Mucosa of stomach (tissue), 1 donor: ENCODE data around the gene YIPF5.

Experiments used
- H3K27me3 ChIP-seq: one replicate; pipeline ENCODE4 v1.7.0; 2013; ENCODE audit warnings: mild to moderate bottlenecking, low read length; ENCODE audit not compliant: control insufficient read depth, insufficient read depth
- H3K36me3 ChIP-seq: one replicate; pipeline ENCODE4 v1.7.0; 2013; ENCODE audit warnings: low read length; ENCODE audit not compliant: control insufficient read depth, insufficient read depth
- H3K4me1 ChIP-seq: one replicate; pipeline ENCODE4 v1.7.0; 2013; ENCODE audit warnings: mild to moderate bottlenecking, low read length; ENCODE audit not compliant: control insufficient read depth, insufficient read depth
- H3K4me3 ChIP-seq: one replicate; pipeline ENCODE4 v1.7.0; 2013; ENCODE audit warnings: low read length
- H3K9ac ChIP-seq: one replicate; pipeline ENCODE4 v1.7.0; 2013; ENCODE audit warnings: mild to moderate bottlenecking, low read length, moderate library complexity
- H3K9me3 ChIP-seq: one replicate; pipeline ENCODE4 v1.7.0; 2013; ENCODE audit warnings: mild to moderate bottlenecking, low read length, moderate library complexity; ENCODE audit not compliant: control insufficient read depth
- donor health status: Pancreatic carcinoma.

Gene YIPF5

GRCh38 chr5:144135113-144135762 is 35.2 kb downstream of the YIPF5 start:
- Histone ChIP-seq H3K4me3 (no peak overlapping the region), H3K4me1 (no peaks in the 10 kb centered on the region), H3K36me3 (no peaks in the 10 kb centered on the region), H3K9ac (no peak overlapping the region), H3K27me3 (no peaks in the 10 kb centered on the region), H3K9me3 (no peaks in the 10 kb centered on the region)

DNA sequence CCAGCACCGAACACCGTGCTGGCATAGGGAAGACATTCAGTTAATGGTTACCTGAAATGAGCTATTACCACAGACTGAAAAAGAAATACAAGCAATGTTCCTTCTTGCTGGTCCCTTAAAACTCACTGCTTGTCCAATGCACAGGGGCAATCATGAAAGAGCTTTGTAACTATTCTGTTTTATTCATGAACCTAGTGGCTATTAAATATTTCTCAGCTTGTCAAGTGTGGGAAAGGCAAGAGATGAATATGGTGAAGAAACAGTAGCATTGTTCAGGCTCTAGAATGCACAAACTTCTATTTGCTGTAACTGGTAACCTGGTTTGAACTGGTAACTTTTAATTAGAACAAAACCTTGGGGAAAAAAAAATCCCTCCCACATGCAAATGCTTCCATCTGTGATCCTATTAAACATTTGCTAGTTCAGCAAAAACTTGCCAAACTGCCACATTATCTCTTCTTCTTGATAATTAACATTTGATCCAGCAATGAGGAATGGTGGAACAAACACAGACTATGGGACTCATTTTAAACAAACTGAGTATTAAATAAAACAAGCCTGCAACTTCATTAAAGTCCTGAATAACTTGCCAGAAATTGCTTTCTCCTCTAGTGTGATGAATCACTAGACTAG is 36.1 kb downstream of the YIPF5 start:
- Histone ChIP-seq H3K9me3 (no peaks in the 10 kb centered on the region), H3K36me3 (no peaks in the 10 kb centered on the region), H3K4me3 (no peak overlapping the region), H3K9ac (no peak overlapping the region), H3K27me3 (no peaks in the 10 kb centered on the region), H3K4me1 (no peaks in the 10 kb centered on the region)

DNA sequence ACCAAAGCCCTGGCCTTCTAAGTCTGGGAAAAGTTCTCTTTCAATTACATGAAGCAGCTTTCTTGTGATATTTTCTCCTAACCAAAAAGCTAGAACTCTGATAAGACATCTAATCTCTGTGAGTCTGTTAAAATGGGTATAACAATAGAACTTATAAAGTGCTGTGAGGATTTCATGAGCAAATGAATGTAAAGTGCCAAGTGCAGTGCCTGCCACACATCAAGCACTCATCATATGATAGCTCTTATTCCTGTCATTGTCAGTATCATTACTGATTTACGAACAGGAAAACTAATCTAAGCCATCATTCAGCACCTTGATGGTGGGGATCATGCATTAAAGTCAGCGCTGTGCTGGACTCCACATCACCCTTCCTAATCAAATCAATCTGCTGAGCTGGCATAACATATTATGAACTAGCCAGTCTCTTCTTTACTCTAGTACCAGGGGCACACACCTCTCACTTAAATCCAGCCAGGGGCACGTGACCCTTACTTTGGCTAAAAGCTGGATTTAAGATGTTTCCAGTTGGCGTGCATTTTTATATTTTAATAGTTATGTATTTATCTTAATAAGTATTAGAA is 37.3 kb downstream of the YIPF5 start:
- no peaks in the 10 kb centered on the region for H3K27me3 ChIP-seq

GRCh38 chr5:144131261-144131660 is 39.2 kb downstream of the YIPF5 start:
- no peaks in the 10 kb centered on the region for H3K9me3 ChIP-seq
- H3K4me1 ChIP-seq, result no peaks in the 10 kb centered on the region

More for the DNA sequence above, 37.3 kb downstream of the YIPF5 start:
- Histone ChIP-seq H3K4me1 (no peaks in the 10 kb centered on the region), H3K9me3 (no peaks in the 10 kb centered on the region), H3K4me3 (no peak overlapping the region), H3K36me3 (no peaks in the 10 kb centered on the region), H3K9ac (no peak overlapping the region)

GRCh38 chr5:144130306-144130705 is 40.2 kb downstream of the YIPF5 start:
- no peak overlapping the region for H3K9ac ChIP-seq
- no peaks in the 10 kb centered on the region for H3K9me3 ChIP-seq
- no peaks in the 10 kb centered on the region for H3K27me3 ChIP-seq
- H3K36me3 ChIP-seq, result no peaks in the 10 kb centered on the region
- H3K4me1 ChIP-seq, result no peaks in the 10 kb centered on the region
- no peak overlapping the region for H3K4me3 ChIP-seq

More at GRCh38 chr5:144131261-144131660, 39.2 kb downstream of the YIPF5 start:
- no peaks in the 10 kb centered on the region for H3K36me3 ChIP-seq
- H3K4me3 ChIP-seq, result no peak overlapping the region
- H3K9ac ChIP-seq, result no peak overlapping the region
- no peaks in the 10 kb centered on the region for H3K27me3 ChIP-seq

GRCh38 chr5:144128844-144129243 is 41.6 kb downstream of the YIPF5 start:
- Histone ChIP-seq H3K36me3 (no peaks in the 10 kb centered on the region), H3K4me3 (no peak overlapping the region), H3K27me3 (no peaks in the 10 kb centered on the region), H3K9me3 (no peaks in the 10 kb centered on the region), H3K9ac (no peak overlapping the region), H3K4me1 (no peaks in the 10 kb centered on the region)

DNA sequence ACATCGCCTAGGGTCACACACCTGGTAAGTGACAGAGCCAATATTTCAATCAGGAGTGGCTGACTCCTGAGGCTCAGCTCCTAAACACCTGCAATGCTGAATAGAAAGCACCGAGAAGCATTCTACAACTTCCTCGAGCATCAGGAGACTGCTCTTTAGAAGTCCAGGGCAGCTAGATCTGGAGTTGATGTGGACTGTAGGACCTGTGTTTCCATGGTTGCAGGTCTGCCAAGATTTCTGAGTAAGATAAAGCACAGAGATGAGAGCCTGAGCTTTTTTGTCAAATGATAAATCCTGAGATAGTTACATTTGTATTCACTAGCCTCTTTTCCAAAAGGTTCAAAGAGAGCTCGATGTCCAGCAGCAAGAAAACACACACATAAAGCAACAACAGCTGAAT is 43.8 kb downstream of the YIPF5 start:
- H3K4me3 ChIP-seq, result no peak overlapping the region
- no peaks in the 10 kb centered on the region for H3K4me1 ChIP-seq
- H3K9me3 ChIP-seq, result no peaks in the 10 kb centered on the region
- H3K36me3 ChIP-seq, result no peaks in the 10 kb centered on the region
- no peak overlapping the region for H3K9ac ChIP-seq
- no peaks in the 10 kb centered on the region for H3K27me3 ChIP-seq

DNA sequence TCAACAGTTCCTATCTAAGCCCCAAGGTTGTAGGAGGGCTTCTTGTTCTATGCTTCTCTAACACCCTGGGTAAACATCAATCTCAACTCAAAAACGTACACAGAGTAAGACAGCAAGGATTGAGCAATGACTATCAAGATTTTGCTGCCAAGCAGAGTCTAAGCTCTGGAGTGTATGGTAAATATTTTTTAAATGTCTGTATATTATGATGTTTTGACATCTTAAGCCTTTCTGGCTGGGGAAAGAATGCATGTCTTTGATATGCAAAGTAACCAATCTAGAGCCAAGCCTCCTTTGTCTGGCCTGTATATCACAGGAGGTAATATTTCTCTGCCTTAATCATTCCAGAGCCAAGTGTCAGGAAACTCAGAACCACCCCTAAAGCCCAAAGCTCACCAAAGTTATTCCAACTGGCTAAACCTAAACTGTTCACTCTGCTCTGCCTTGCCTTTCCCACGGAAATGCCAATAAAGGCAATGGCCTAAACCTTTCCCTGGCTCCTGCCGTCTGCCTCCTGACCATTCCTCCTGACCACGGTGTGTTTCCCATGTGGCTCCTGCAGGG is 45.2 kb downstream of the YIPF5 start:
- no peaks in the 10 kb centered on the region for H3K9me3 ChIP-seq
- no peaks in the 10 kb centered on the region for H3K27me3 ChIP-seq
- H3K9ac ChIP-seq, result no peak overlapping the region
- H3K4me1 ChIP-seq, result no peaks in the 10 kb centered on the region
- no peaks in the 10 kb centered on the region for H3K36me3 ChIP-seq
- H3K4me3 ChIP-seq, result no peak overlapping the region

GRCh38 chr5:144122641-144123040 is 47.8 kb downstream of the YIPF5 start:
- H3K36me3 ChIP-seq, result no peaks in the 10 kb centered on the region
- no peak overlapping the region for H3K9ac ChIP-seq
- H3K9me3 ChIP-seq, result no peaks in the 10 kb centered on the region
- H3K4me1 ChIP-seq, result no peaks in the 10 kb centered on the region
- H3K4me3 ChIP-seq, result no peak overlapping the region
- H3K27me3 ChIP-seq, result no peaks in the 10 kb centered on the region

- H3K4me1 ChIP-seq, result no peaks in the 10 kb centered on the region
- H3K27me3 ChIP-seq, result no peaks in the 10 kb centered on the region
- no peaks in the 10 kb centered on the region for H3K9me3 ChIP-seq
- no peak overlapping the region for H3K4me3 ChIP-seq
- no peaks in the 10 kb centered on the region for H3K36me3 ChIP-seq
- H3K9ac ChIP-seq, result no peak overlapping the region
Observed at GRCh38 chr5:144122081-144122480, 48.4 kb downstream of the YIPF5 start.

DNA sequence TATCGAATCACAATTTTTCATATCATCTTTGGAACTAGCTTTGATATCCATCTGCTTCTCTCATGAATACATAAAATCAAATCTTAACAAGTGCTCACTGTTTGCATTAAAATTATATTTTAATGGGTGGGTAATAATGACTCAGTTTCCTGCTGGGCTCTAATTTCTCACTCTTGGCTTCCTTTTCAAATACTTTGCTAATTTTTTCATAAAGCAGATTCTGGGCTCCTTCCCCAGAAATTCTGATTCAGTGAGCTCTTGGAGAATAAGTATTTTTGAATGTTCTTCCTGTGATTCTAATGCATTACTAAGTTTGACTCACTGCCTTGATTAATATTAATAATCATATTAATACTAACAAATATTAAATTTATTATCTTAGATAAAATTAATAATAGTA is 48.9 kb downstream of the YIPF5 start:
- Histone ChIP-seq H3K4me1 (no peaks in the 10 kb centered on the region), H3K27me3 (no peaks in the 10 kb centered on the region), H3K9me3 (no peaks in the 10 kb centered on the region), H3K4me3 (no peak overlapping the region), H3K36me3 (no peaks in the 10 kb centered on the region), H3K9ac (no peak overlapping the region)

GRCh38 chr5:144120661-144121180 is 49.7 kb downstream of the YIPF5 start:
- Histone ChIP-seq H3K4me3 (no peak overlapping the region), H3K9ac (no peak overlapping the region), H3K9me3 (no peaks in the 10 kb centered on the region), H3K4me1 (no peaks in the 10 kb centered on the region), H3K27me3 (no peaks in the 10 kb centered on the region), H3K36me3 (no peaks in the 10 kb centered on the region)
